GM13976 (cell line): ENCODE results near the gene POMGNT1.
A peak's percentile ranks its signal among the peaks of the same experiment; 100 is the strongest.

Source experiments
- DNase-seq: peaks from one replicate; pipeline ENCODE4 v3.0.0; 2012; ENCODE audit warnings: low spot score
- in situ Hi-C: fragments of 300-500 bp; cut with MboI; formaldehyde crosslinking; loops from one replicate; pipeline ENCODE4 v1.12.0; 2022; ENCODE audit warnings: low sequenced_read_pairs, mixed read lengths, inconsistent platforms; ENCODE audit not compliant: unreplicated experiment
- TF ChIP-seq, protein P1 (sequence below): IDR thresholded peaks from 2 replicates; pipeline ENCODE4 v1.5.1; 2012; ENCODE audit warnings: borderline replicate concordance, mild to moderate bottlenecking; ENCODE audit not compliant: insufficient read depth; ENCODE audit errors: extremely low read depth, missing control alignments, control extremely low read depth

The POMGNT1 gene

GRCh38 chr1:46175243-46175642 is 23.0 kb downstream of the POMGNT1 start:
- TF ChIP-seq, protein P1, sequence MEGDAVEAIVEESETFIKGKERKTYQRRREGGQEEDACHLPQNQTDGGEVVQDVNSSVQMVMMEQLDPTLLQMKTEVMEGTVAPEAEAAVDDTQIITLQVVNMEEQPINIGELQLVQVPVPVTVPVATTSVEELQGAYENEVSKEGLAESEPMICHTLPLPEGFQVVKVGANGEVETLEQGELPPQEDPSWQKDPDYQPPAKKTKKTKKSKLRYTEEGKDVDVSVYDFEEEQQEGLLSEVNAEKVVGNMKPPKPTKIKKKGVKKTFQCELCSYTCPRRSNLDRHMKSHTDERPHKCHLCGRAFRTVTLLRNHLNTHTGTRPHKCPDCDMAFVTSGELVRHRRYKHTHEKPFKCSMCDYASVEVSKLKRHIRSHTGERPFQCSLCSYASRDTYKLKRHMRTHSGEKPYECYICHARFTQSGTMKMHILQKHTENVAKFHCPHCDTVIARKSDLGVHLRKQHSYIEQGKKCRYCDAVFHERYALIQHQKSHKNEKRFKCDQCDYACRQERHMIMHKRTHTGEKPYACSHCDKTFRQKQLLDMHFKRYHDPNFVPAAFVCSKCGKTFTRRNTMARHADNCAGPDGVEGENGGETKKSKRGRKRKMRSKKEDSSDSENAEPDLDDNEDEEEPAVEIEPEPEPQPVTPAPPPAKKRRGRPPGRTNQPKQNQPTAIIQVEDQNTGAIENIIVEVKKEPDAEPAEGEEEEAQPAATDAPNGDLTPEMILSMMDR = no peak
- no peak for DNase-seq
- in situ Hi-C loops = loop anchor here (5.0 kb wide), 1 partner anchor 138 kb away; no protein-coding TSS in a partner anchor

GRCh38 chr1:46174448-46175231 is 23.6 kb downstream of the POMGNT1 start, which contains the start of gene TSPAN1:
Gene TSPAN1 (plus strand): TSS chr1:46175087. CDS start chr1:46181108, 6,021 bp downstream.
- TF ChIP-seq, protein P1 = no peak
- in situ Hi-C loops = loop anchor here (5.0 kb wide), 1 partner anchor 137 kb away; no protein-coding TSS in a partner anchor
- DNase-seq = no peak

GRCh38 chr1:46173361-46173856 is 24.8 kb downstream of the POMGNT1 start:
- no peak for DNase-seq
- in situ Hi-C loops = no loop called here
- TF ChIP-seq, protein P1 = peak; percentile 8

GRCh38 chr1:46172321-46172720 is 25.9 kb downstream of the POMGNT1 start:
- no peak for DNase-seq
- TF ChIP-seq, protein P1 = no peak
- in situ Hi-C loops = no loop called here

- in situ Hi-C loops = no loop called here
- DNase-seq = no peak
- TF ChIP-seq, protein P1 = no peak
These were observed 26.4 kb downstream of the POMGNT1 start for GRCh38 chr1:46171871-46172270.

DNA sequence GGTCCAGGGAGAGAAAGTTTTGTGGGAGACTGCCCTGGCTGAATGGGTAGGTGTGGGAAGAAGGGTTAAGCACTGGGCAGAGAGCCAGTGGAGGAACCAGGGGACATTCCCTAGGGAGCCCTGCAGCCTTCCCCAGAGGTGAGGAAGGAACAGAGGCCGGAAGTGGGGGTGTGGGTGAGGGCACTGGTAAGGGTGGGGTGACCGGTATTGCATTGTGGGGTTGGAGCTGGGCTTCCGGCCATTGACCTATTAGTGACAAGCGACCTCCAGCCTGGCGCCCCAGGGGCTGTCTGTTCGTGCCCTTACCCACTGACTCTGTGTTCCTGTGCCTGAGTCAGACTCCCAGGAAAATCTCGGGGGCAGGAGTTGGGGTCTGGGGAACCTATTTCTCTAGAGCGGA is 26.9 kb downstream of the POMGNT1 start:
- in situ Hi-C loops = no loop called here
- DNase-seq = no peak
- TF ChIP-seq, protein P1 = no peak
